HG03103 (cell line): Measurements from ENCODE around the gene SIK3.

Source experiments
- ATAC-seq: cut with Tn5 transposase; IDR thresholded peaks from one replicate; pipeline ENCODE4 v1.9.1; 2021; ENCODE audit warnings: low read depth; ENCODE audit not compliant: unreplicated experiment

The SIK3 gene

GRCh38 chr11:116879800-116880625 lies 218.2 kb downstream of the SIK3 start:
- ATAC-seq = no peak

GRCh38 chr11:116876656-116877055 lies 221.6 kb downstream of the SIK3 start:
- ATAC-seq = no peak

- ATAC-seq = no peak
These were observed 223.0 kb downstream of the SIK3 start for GRCh38 chr11:116875194-116875593.

DNA sequence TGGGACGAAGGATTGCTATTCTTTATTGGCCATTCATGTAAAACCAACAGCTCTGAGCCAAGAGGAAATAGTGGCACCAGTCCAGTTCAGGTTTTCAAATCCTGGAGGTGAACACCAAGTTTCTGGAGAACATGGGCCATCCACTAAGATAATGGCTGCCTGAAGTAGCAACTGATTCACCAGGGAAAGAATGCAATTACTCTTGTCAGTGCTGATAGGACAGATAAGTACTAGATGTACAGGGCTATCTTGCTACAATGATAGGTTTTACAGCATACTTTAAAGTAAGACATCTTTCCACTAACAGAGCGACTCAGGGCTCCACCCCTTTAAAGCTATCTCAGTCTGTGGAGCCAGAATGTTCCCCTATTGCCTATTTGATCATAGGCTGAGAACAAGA lies 224.0 kb downstream of the SIK3 start:
- ATAC-seq = no peak

DNA sequence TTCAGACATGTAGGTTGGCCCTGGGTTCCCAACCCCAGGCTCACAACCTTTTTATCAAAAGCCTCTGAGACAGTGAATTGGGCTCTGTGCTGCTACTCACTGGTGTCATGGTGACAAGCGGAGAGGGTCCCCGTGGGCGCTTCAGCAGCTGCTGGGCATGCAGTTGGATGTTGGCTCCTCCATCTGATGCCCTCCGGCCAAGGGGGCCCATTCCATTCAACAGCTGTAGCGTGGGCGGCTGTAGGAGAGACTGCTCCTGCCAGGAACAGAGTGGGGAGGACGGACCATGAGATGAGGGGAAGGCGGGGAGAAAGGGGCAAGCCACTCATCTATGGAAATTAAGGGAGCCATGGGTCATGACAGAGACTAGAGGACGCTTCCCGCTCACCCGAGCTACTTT lies 224.8 kb downstream of the SIK3 start:
- ATAC-seq = no peak

- ATAC-seq = no peak
These were observed 227.0 kb downstream of the SIK3 start for GRCh38 chr11:116871248-116871647.

GRCh38 chr11:116870054-116870453 lies 228.2 kb downstream of the SIK3 start:
- ATAC-seq = no peak

DNA sequence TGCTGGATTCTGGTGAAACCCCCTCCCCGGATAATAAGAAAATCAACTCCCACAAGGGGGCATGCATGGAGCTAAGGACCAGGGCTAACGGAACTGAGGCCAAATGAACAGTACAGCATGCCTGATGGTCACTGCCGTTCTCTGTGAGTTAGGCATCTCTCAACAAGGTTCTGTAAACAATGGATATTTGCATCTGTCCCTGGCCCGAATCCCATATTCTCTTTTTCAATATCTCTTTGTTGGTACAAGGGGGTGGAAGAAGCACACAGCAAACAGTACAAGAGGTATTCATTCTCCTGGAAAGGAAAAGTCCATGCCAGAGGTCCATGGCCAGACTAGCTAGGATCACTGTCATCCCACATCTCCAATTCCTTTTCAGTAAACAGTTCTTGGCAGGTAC lies 228.6 kb downstream of the SIK3 start:
- no peak for ATAC-seq

DNA sequence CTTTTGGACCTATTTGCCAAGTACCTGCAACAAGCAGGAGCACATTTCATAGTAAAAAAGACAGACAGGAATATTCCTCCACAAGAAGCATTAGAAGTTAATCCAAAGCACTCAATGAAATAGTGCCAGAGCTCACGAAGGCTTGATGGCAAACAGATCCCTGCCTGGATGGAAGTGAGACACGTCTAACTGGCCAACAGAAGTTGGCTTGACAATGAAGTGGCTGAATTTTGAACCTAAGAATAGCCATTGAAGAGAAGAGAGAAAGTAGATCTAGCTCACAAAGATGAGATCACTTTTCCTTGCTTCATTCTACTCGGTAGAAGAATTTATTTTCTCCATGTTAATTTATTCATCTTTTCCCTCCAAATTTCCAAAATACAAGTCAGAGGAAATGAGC lies 230.2 kb downstream of the SIK3 start:
- ATAC-seq = no peak

GRCh38 chr11:116867619-116868018 lies 230.6 kb downstream of the SIK3 start:
- no peak for ATAC-seq

DNA sequence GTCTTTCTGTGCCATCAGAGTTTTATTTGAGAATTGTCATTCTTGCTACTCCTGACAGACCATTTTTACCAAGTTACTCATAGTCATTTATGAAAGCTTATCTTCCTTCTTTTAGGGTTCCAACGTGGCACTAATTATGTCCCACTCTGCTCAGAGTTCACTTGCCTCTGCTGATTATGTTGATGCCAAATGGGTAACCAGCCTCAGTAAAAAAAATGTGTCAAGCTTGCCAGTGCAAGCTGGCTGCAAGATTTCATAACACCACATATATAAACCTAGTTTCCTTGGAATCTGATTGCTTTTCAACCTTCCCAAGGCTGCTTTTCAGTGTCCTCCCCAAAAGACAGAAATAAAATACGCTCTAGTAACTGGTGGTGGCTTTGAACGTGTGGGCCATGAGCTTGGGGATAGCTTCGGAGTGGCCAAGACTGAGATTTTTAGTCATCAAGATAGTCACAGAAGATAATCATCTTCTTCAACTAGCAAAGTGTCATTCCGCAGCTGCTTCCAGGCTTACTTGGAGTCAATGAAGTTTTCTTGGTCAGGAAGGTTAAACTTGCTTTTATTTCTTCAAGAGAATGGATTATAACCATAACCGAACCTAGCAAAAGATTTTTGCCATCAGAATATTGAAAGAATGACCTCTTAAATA lies 231.3 kb downstream of the SIK3 start:
- ATAC-seq = no peak

DNA sequence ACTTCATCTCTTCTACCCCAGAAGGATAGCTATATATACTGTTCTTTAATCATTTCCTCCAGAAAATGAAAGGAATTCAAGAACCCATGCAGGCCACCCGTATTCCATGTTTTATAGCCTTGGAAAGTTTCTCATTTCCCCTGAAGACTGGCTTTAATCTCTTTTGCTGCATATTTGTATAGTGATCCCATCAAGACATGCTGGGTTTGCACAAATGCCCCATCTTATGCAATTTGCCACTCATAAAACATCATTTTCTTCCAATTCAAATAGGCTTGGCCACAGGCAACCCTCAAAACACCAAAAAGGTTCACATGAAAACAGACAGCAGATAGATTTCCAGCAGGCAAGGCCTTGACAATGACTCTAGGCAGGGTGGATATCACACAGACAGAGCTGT lies 232.5 kb downstream of the SIK3 start:
- ATAC-seq = no peak

DNA sequence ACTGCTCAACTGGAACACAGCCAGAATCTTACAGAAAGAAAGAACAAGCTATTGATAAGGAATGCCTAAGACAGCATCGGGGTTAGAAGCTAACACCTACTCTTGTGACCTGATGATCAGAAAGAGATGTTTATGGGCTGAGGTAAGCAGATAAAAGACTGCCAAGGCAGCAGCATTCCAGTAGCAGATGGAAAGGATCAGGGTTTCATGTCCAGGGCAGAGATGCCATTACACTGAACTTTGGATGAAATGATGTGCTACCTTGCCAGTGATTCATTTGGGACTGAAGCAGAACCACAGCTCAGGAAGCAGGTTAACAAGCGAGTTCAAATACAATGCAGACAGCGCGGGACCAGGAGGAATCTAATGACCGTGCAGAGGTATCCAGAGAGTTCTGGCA lies 233.7 kb downstream of the SIK3 start:
- no peak for ATAC-seq

DNA sequence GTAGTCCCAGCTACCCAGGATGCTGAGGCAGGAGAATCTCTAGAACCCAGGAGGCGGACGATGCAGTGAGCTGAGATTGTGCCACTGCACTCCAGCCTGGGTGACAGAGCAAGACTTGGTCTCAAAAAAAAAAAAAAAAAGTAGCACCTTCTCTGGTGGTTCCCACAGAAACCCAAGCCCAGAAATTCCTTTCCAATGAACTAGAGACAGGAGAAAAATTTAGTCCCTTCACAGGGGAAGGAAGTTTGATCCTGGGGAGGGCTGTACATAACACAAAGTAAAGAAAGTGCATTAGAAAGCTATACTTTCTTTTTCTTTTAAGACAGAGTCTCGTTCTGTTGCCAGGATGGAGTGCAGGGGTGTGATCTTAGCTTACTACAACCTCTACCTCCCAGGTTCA lies 235.3 kb downstream of the SIK3 start:
- no peak for ATAC-seq

- ATAC-seq = no peak
These were observed 236.0 kb downstream of the SIK3 start for GRCh38 chr11:116862185-116862584.

DNA sequence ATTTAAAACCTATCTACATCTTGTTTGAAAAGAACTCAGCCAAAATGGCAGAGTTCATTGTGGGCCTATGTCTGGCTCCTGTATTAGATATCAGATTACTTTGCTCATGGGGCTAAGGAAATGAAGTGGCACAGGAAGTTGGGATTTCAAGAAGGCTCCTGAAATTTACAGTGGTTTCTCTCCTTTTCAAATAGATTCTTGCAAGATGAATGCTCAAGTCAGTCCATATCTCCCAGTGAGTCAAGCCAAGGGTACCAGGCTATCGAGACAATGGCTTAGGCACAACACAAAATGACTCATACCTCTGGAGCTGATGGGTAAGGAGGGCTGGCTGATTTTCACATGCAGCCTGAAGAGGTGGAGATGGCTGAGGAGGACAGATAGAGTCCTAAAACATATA lies 236.7 kb downstream of the SIK3 start:
- no peak for ATAC-seq

- ATAC-seq = no peak
These were observed 237.9 kb downstream of the SIK3 start for GRCh38 chr11:116860303-116860702.

DNA sequence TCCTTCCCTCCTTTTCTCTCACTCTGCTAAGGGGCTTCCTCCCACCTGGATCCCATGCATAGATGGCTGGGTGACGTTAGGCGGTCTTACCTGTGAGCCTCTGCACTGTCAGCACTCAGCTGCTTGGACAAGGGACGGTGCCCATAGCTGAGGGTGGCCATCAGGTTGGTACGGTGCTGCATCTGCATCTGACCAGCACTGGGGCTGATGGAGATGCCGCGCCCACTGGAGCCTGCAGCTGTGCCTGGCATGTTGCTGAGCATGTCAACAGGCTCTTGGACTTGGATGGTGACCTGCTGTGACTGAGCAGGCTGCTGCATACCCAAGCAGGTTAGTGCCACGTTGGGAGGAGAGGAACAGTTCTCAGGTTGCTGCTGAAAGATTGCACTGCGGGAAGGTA lies 239.1 kb downstream of the SIK3 start:
- ATAC-seq = no peak

- no peak for ATAC-seq
These were observed 240.3 kb downstream of the SIK3 start for GRCh38 chr11:116857936-116858335.

GRCh38 chr11:116857316-116857715 lies 240.9 kb downstream of the SIK3 start:
- ATAC-seq = no peak

DNA sequence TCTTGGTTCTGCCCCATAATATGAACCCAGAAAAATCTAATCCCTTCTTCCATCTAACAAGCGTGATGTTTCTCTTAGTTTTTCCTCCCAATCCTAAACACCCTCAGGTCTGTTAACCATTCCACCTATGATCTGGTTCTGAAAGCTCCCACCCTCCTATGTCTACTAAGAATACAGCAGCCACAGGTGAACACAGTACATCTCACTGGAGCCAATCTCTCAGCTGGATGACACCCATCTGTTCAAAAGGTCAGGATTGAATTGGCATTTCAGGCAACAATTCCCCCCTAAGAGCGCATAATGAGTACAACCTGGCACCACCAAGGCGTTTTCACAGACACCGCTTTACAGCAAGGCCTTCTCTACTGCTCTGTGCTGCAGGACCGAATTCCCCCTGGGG lies 241.8 kb downstream of the SIK3 start:
- no peak for ATAC-seq

- ATAC-seq = no peak
These were observed 242.8 kb downstream of the SIK3 start for GRCh38 chr11:116855413-116855812.
